GM21515 (cell line): ENCODE data around the gene DCAF4L1.

ENCODE experiments used
- ATAC-seq: cut with Tn5 transposase; IDR thresholded peaks from one replicate; pipeline ENCODE4 v1.9.1; 2021; ENCODE audit not compliant: unreplicated experiment

The DCAF4L1 gene, protein sequence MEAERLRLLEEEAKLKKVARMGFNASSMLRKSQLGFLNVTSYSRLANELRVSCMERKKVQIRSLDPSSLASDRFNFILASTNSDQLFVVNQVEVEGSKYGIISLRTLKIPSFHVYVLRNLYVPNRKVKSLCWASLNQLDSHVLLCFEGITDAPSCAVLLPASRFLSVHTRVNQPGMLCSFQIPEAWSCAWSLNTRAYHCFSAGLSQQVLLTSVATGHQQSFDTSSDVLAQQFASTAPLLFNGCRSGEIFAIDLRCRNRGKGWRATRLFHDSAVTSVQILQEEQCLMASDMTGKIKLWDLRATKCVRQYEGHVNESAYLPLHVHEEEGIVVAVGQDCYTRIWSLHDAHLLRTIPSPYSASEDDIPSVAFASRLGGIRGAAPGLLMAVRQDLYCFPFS

DNA sequence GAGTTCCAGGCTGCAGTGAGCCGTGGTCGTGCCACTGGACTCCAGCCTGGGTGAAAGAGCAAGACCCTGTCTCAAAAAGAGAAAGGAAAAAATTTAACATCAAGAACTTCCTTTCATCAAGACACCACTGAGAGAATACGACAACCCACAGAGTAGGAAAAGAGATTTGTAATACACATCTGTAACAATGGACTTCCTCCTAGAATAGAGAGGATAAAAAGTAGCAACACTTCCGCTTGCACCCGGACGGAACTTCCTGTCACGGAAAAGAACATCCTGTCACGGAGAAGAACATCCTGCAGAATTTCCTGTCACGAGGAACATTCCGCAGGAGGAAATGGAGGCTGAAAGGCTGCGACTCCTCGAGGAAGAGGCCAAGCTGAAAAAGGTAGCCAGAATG, at the start of gene DCAF4L1:
TSS of gene DCAF4L1 (plus strand) at position 301 of the 400 bp plus-strand sequence. CDS start at position 338, 37 bp downstream.
- ATAC-seq = no peak

DNA sequence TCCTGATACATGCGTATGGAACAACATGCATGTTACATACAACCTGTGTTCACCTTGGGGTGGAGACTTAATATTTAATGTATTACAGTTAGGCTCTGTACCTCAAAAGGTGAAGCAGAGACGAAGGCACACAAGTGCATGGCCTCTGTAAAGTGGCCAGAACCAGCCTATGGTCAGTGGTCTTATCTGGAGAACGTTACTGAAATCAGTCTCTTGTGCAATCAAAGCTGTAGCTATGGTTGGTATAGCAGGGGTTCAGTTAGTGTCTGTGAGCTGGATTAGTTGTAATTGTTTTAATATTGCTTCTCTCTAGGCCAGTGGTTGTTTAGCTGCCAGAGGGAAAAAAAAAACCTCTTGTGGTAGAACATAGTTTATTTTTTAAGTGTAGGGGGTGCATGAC, 48.6 kb upstream of the DCAF4L1 start:
- no peak for ATAC-seq

DNA sequence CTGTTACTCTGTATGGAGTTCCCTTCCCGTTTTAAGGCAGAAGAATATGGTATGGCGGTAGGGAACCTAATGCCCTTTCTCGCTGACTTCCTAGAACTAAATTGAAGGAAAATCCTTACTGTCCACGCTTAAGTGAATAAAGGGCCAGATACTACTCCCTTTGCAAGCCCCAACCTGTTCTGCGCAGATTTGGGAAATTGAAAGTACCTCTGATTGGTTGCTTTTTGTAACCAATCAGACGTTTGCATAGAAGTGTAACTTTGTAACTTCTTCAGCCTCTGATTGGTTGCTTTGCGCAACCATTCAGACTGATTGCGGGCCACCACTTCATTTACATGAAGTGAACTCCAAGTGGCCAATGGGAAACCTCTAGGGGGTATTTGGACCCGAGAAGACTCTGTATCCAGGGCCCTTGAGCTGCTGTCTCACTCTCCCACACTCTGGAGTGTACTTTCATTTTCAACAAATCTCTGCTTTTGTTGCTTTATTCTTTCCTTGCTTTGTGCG, 47.5 kb upstream of the DCAF4L1 start:
- ATAC-seq = no peak

GRCh38 chr4:41934514-41934900, 47.0 kb upstream of the DCAF4L1 start:
- ATAC-seq = no peak

- ATAC-seq = peak; percentile 94
Measured at GRCh38 chr4:41934901-41935651, 46.5 kb upstream of the DCAF4L1 start, which contains the start of gene TMEM33. Gene TMEM33, plus strand, starts transcription at chr4:41935429. Its CDS starts 56 bp downstream, at chr4:41935485.

DNA sequence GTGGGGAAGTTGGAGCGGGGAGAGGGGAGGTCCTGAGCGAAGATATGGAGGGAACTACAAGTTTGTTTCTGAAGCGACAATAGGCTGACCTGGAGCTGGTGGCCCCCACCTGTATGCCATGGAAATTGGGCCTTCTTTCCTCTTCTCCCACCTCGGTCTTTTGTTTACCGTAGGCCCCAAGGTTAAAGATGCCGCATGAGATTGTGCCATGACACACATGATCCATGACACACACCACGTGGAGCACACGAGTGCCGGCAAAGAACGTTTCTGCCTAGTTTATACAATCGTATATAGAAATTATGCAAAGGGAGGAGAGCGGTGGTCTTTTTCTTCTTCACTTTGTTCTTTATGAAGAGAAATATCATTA, 45.9 kb upstream of the DCAF4L1 start:
- peak; percentile 14 for ATAC-seq

DNA sequence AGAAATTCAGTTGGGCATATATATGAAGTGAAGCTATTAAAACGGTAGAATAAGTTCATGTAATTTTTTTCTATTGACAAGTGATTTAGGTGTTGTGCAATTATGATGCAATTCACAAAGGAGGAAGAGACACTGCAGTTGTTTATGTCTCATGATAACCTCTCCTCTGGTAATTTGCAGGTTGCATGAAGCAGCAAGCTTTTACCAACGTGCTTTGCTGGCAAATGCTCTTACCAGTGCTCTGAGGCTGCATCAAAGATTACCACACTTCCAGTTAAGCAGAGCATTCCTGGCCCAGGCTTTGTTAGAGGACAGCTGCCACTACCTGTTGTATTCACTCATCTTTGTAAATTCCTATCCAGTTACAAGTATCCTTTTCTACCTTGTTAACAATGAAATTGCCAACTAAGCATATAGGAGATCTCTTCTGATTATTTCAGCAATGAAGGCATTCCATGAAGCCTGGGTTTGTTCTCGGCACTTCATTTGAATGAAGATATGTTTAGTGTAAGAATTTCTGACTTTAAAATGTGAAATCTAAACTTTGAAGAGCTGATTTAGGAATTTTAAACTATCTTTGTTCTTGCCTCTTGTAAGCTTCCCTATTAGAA, 42.4 kb upstream of the DCAF4L1 start:
- no peak for ATAC-seq

- ATAC-seq = no peak
Measured at GRCh38 chr4:41940834-41941233, 40.7 kb upstream of the DCAF4L1 start.

DNA sequence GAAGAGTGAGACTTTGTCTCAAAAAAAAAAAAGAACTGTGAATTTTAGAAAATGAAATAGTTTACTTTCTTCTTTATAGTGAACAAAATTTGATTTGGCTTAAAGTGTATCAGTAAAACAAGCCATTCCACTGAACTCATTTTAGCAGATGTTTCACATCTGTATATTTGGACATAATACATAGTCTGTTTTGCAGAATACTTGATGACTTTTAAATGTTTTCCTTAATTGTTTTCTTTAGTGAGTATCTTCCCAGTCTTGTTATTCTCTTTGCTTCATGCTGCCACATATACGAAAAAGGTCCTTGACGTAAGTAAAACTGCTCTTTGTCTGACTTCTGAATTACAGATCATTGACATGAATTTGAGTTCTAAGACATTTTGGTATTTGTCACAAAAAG, 38.0 kb upstream of the DCAF4L1 start:
- no peak for ATAC-seq

- no peak for ATAC-seq
Measured at GRCh38 chr4:41944089-41944488, 37.5 kb upstream of the DCAF4L1 start.

DNA sequence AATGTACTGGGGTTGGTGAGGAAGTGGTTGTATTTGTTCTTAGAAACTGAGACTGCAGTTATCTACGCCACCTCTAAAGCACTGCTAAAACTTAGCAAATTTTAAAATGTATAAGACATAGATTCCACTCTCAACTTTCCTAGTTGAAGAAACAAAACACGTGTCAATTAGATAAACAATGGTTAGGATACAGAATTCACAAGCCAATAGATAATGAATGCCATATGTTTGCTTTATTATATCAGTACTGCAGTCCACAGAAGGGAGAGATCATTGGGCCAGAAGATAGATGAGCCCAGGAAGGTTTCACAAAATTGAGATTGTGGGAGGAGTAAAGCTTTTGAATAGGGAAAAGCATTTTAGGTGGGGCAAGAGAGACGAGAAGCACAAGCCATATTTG, 32.0 kb upstream of the DCAF4L1 start:
- ATAC-seq = no peak

GRCh38 chr4:41957634-41958033, 23.9 kb upstream of the DCAF4L1 start:
- no peak for ATAC-seq

DNA sequence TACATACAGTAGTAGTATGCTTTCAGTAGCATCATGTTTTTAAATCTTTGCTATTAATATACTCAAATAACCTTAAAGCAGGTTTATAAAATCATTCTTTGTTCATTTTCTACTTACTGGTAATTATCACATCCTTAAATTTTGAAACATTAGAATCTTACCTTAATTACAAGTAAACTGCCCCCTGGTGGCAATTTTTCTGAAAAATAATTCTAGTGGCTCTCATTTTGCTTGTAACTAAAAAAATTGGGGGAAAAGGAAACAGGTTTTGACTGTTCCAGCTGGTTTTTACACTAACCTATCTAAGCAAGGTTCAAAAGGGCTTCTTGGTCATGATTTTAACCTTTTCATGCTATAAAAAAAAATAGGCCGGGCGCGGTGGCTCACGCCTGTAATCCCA, 18.5 kb upstream of the DCAF4L1 start:
- no peak for ATAC-seq

DNA sequence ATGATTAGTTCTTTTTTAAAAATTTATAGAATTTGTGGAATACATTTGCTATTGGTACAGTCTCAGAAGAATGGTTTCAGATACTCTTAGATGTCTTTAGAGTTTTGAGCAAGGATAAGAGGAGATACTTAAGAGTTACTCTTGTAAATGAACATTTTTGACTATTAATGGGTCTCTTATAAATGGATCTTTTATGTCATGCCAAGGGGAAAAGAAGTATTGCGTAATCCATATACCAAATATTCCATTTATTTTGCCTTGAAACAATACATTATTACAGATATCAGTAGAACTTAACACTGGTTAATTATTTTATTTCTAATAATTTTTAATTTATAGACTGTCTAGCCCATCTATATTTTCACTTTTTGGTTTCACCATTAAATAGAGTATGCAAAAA, 17.2 kb upstream of the DCAF4L1 start:
- no peak for ATAC-seq

DNA sequence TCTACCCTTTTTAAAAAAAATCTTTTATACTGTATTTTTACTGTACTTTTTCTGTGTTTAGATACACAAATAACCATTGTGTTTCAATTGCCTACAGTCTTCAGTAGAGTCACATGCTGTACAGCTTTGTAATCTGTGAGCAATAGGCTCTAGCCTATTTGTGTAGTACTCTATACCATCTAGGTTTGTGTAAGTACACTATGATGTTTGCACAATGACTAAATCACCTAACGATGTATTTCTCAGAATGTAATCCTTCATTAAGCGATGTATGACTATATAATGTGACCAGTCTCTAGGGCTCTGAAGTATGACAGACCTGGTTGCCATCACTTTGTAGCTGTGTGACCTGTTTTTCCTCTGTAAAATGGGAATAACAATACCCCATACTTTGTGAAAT, 14.2 kb upstream of the DCAF4L1 start:
- ATAC-seq = no peak

- no peak for ATAC-seq
Measured at GRCh38 chr4:41969671-41970070, 11.9 kb upstream of the DCAF4L1 start.

DNA sequence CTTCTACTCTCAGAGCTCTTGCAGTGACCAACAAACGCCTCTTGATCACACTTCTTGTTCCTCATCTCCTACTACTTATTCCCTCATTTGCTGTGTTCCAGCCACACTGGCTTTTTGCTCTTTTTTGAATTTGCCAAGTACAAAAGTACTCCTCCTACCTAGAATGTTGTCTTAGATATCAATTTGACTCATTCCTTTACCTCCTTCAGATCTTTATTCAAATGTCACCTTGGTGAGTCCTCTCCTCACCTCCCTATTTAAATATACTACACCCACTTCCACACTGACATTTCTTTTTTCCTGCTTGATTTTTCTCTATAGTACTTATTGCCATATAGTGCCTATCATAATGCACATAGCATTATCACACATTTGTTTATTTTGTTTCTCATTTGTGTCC, 6.2 kb upstream of the DCAF4L1 start:
- no peak for ATAC-seq

GRCh38 chr4:41976775-41977516, 4.6 kb upstream of the DCAF4L1 start:
- ATAC-seq = no peak

DNA sequence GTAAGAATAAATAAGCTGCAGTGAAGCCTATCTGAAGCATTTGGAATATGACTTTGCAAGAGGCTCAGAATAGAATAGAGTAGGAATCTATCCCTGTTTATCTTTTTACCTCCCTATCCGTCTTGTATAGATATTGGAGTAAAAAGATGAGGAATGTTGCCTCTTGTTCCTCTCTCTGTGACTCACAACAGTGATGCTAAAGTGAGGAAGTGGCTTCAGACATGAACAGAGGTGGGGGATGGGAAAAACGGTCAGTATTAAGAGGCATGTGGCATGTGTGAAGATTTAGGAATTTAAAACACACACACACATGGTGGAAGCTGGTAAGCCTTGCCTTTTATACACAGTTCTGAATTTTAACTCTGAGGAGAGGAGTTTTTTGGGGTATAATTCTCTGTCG, 3.8 kb upstream of the DCAF4L1 start:
- no peak for ATAC-seq

- no peak for ATAC-seq
Measured at GRCh38 chr4:41982716-41983115, 1.2 kb downstream of the DCAF4L1 start.

- ATAC-seq = no peak
Measured at GRCh38 chr4:41985151-41985550, 3.6 kb downstream of the DCAF4L1 start.
